ENCODE measurements around the gene FAM47E.

DNA sequence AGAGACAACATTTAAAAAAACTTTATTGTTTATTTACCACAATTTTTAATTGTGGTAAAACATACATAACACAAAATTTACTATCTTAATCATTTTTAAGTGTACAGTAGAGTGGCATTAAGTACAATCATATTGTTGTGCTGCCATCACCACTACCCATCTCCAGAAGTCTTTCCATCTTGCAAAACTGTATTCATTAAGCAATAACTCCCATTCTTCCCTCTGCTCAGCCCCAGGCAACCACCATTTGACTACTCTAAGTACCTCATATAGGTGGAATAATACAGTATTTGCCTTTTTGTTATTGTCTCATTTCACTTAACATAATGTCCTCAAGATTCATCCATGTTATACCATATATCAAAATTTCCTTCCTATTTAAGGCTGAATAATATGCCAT is 12.8 kb upstream of the FAM47E start:
- TF ChIP-seq, protein P1, sequence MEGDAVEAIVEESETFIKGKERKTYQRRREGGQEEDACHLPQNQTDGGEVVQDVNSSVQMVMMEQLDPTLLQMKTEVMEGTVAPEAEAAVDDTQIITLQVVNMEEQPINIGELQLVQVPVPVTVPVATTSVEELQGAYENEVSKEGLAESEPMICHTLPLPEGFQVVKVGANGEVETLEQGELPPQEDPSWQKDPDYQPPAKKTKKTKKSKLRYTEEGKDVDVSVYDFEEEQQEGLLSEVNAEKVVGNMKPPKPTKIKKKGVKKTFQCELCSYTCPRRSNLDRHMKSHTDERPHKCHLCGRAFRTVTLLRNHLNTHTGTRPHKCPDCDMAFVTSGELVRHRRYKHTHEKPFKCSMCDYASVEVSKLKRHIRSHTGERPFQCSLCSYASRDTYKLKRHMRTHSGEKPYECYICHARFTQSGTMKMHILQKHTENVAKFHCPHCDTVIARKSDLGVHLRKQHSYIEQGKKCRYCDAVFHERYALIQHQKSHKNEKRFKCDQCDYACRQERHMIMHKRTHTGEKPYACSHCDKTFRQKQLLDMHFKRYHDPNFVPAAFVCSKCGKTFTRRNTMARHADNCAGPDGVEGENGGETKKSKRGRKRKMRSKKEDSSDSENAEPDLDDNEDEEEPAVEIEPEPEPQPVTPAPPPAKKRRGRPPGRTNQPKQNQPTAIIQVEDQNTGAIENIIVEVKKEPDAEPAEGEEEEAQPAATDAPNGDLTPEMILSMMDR (IDR thresholded peaks at IDR 0.05; ENCODE audit: low read depth, low read length), result no peak
- TF ChIP-seq EZH2phosphoT487 (IDR thresholded peaks at IDR 0.05; ENCODE audit: low read depth), result no peak

All from OCI-LY3 (cell line).